COR-L47 (cell line): Measurements from ENCODE around the gene CPLANE1.

ENCODE experiments used
- DNase-seq: peaks from one replicate; lab custom pipeline; 2025; lab: John Stamatoyannopoulos, UW

Gene CPLANE1

GRCh38 chr5:37064442-37064841 lies 184.7 kb downstream of the CPLANE1 start:
- DNase-seq = no peak

DNA sequence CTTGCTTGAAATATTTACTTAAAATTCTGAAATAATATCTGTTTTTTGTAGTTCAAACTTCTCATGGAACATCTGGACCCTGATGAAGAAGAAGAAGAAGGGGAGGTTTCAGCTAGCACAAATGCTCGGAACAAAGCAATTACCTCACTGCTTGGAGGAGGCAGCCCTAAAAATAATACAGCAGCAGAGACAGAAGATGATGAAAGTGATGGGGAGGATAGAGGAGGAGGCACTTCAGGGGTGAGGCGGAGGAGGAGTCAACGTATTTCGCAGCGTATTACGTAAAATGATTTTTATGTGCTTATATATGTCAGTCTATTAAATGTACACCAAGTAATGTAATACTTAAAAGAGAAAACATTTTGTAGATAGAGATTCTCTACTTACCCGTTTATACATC lies 185.4 kb downstream of the CPLANE1 start:
- DNase-seq = no peak

DNA sequence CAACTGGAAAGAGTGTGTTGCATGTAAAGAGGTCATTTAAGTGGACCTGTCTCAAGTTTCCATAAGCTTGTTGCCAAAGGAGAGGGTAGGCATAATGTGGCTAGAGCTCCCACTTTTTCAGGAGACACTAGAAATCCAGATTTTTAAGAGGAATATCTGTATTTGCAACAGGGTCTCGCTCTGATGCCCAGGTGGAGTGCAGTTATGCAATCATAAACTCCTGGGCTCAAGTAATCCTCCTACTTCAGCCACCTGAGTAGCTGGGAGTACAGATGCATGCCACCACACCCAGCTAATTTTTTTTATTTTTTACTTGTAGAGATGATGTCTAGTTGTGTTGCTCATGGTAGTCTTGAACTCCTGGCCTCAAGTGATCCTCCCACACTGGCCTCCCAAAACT lies 189.1 kb downstream of the CPLANE1 start:
- no peak for DNase-seq

GRCh38 chr5:37056762-37057161 lies 192.4 kb downstream of the CPLANE1 start:
- DNase-seq = no peak
